GM23248 (cell line): ENCODE results near the gene L3MBTL1. TPM values are rescaled to one million over a fixed set of nuclear protein-coding genes. Genes with fewer than 3 reads are reported as not detected.
"Not testable (repeated sequence)": the region's sequence is repeated elsewhere in the genome, so short reads cannot be mapped to it uniquely, and the experiment has no call there.

Source experiments
- DNase-seq: peaks from one replicate; pipeline ENCODE4 v3.0.0-alpha.2; 2015
- H2AFZ ChIP-seq: fragments of 200-600 bp; sonication (generic); 2 replicates; pipeline ENCODE4 v1.6.1; 2016; ENCODE audit warnings: antibody characterized with exemption
- H3F3A ChIP-seq: fragments of 200-600 bp; sonication (generic); 2 replicates; pipeline ENCODE4 v1.6.1; 2016; ENCODE audit warnings: mild to moderate bottlenecking, antibody characterized with exemption, mixed run types; ENCODE audit not compliant: insufficient read depth
- H3K27ac ChIP-seq: fragments of 200-600 bp; sonication (generic); 2 replicates; pipeline ENCODE4 v1.5.1; 2016; ENCODE audit warnings: mild to moderate bottlenecking
- H3K27me3 ChIP-seq: fragments of 200-600 bp; sonication (generic); replicated peaks from 2 replicates; pipeline ENCODE4 v1.6.1; 2016; ENCODE audit warnings: mild to moderate bottlenecking; ENCODE audit not compliant: insufficient read depth
- H3K36me3 ChIP-seq: fragments of 200-600 bp; sonication (generic); 2 replicates; pipeline ENCODE4 v1.6.1; 2016; ENCODE audit warnings: low read depth, mild to moderate bottlenecking
- H3K4me1 ChIP-seq: fragments of 200-600 bp; sonication (generic); 2 replicates; pipeline ENCODE4 v1.6.1; 2016; ENCODE audit warnings: mild to moderate bottlenecking; ENCODE audit not compliant: insufficient read depth
- H3K4me2 ChIP-seq: fragments of 200-600 bp; sonication (generic); one replicate; pipeline ENCODE4 v1.6.1; 2016; ENCODE audit warnings: mild to moderate bottlenecking; ENCODE audit not compliant: unreplicated experiment
- H3K4me3 ChIP-seq: fragments of 200-600 bp; sonication (generic); 2 replicates; pipeline ENCODE4 v1.5.1; 2016; ENCODE audit warnings: mild to moderate bottlenecking
- H3K79me2 ChIP-seq: fragments of 200-600 bp; sonication (generic); 2 replicates; pipeline ENCODE4 v1.6.1; 2016; ENCODE audit warnings: mild to moderate bottlenecking; ENCODE audit not compliant: insufficient read depth
- H3K9ac ChIP-seq: fragments of 200-600 bp; sonication (generic); 2 replicates; pipeline ENCODE4 v1.6.1; 2016; ENCODE audit warnings: mild to moderate bottlenecking
- H3K9me2 ChIP-seq: fragments of 200-600 bp; sonication (generic); 2 replicates; pipeline ENCODE4 v1.6.1; 2016; ENCODE audit warnings: mixed run types, mild to moderate bottlenecking, moderate library complexity; ENCODE audit not compliant: insufficient read depth
- H3K9me3 ChIP-seq: fragments of 200-600 bp; sonication (generic); one replicate; pipeline ENCODE4 v1.6.1; 2017; ENCODE audit warnings: low read depth
- H4K20me1 ChIP-seq: fragments of 200-600 bp; sonication (generic); 2 replicates; pipeline ENCODE4 v1.6.0; 2016; ENCODE audit not compliant: insufficient read depth
- EZH2 ChIP-seq: fragments of 200-600 bp; sonication (generic); IDR thresholded peaks from 2 replicates; pipeline ENCODE4 v1.6.1; 2018; ENCODE audit warnings: antibody characterized with exemption, mild to moderate bottlenecking; ENCODE audit not compliant: insufficient read depth, poor library complexity, severe bottlenecking
- EZH2phosphoT487 ChIP-seq: fragments of 200-600 bp; sonication (generic); IDR thresholded peaks from 2 replicates; pipeline ENCODE4 v1.6.1; 2018; ENCODE audit warnings: antibody characterized with exemption, moderate library complexity, mild to moderate bottlenecking, low read depth; ENCODE audit not compliant: insufficient read depth
- WGBS, 2 experiments: methylation state at CpG; one replicate each; pipeline ENCODE4 v1.1.6; 2015 to 2017; ENCODE audit warnings: low lambda C conversion rate in 2 of 2, low coverage in 1 of 2; ENCODE audit errors: missing lambda C conversion rate in 2 of 2; 5-methylcytosine and 5-hydroxymethylcytosine counted together
- in situ Hi-C: fragments of 300-500 bp; cut with MboI; formaldehyde crosslinking; loops from 2 replicates; pipeline ENCODE4 v1.15.0; 2020
- polyA plus RNA-seq: library from polyadenylated mRNA; unstranded; fragments of >200 nt; fragmentation: Nextera tagmentation; extraction: Ambion mirVana; gene quantifications from 2 replicates; pipeline ENCODE4 v1.2.1, GENCODE V29; 2016
- small RNA-seq: library from RNA; depleted of rRNA; stranded (forward); fragments of <200 nt; gene quantifications from one replicate; pipeline ENCODE3, GENCODE V24; 2014; ENCODE audit warnings: low read depth, low replicate concordance
- total RNA-seq: library from RNA; depleted of rRNA; stranded (reverse); fragments of >200 nt; shearing (Covaris generic); gene quantifications from 2 replicates; pipeline ENCODE4 v1.2.3, GENCODE V29; 2014; rRNA removed

L3MBTL1 gene
- total and polyA plus RNA-seq, 2 experiments from 2014 or later, result 0.22 to 0.35 TPM

DNA sequence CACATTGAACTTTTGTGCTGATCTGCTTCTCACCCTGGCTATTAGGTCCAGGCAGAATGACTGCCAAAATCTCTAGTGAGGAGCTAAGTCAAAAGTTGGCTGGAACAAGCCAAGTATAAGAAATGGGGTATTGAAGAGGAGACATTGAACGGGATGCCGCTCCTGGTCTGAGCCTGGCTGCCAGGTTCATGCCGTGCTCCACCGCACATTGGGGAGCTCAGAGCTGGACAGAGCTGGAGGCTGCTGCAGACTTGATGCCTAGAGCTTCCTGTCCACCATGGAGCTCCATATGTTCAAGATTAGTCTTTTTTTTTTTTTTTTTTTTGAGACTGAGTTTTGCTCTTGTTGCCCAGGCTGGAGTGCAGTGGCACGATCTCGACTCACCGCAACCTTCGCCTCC is 79.1 kb downstream of the L3MBTL1 start:
- H3K9me2 ChIP-seq, result no peaks in the 10 kb centered on the region
- H3K79me2 ChIP-seq, result peaks cover 7% of the 10 kb centered on the region
- H2AFZ ChIP-seq, result no peak overlapping the region
- H3K4me3 ChIP-seq, result no peak overlapping the region
- 72 to 73% methylated on average over 8 of the region's 8 CpGs for WGBS, 2 experiments
- H3K9ac ChIP-seq, result no peak overlapping the region
- no peak overlapping the region for H3K4me2 ChIP-seq
- H4K20me1 ChIP-seq, result no peaks in the 10 kb centered on the region
- no peaks in the 10 kb centered on the region for H3K36me3 ChIP-seq
- peaks cover 24% of the 10 kb centered on the region for H3K4me1 ChIP-seq
- in situ Hi-C loops, result no loop called here
- H3F3A ChIP-seq, result no peaks in the 10 kb centered on the region
- H3K27me3 ChIP-seq, result no peaks in the 10 kb centered on the region
- TF ChIP-seq EZH2phosphoT487, result no peak
- no peak for TF ChIP-seq EZH2
- no peak overlapping the region for H3K27ac ChIP-seq
- DNase-seq, result no peak
- no peaks in the 10 kb centered on the region for H3K9me3 ChIP-seq

GRCh38 chr20:43588526-43588925 is 81.0 kb downstream of the L3MBTL1 start:
- in situ Hi-C loops, result not testable (repeated sequence)

GRCh38 chr20:43590036-43590391 is 82.5 kb downstream of the L3MBTL1 start:
- Histone ChIP-seq H3K9me2 (no peaks in the 10 kb centered on the region), H3K79me2 (peaks cover 28% of the 10 kb centered on the region), H3K4me1 (peaks cover 14% of the 10 kb centered on the region), H3K27ac (peak overlapping the region; percentile 78), H2AFZ (peak overlapping the region; percentile 96), H4K20me1 (no peaks in the 10 kb centered on the region), H3K9ac (peak overlapping the region; percentile 78), H3F3A (no peaks in the 10 kb centered on the region), H3K9me3 (no peaks in the 10 kb centered on the region), H3K4me2 (peak overlapping the region; percentile 80), H3K36me3 (no peaks in the 10 kb centered on the region), H3K27me3 (no peaks in the 10 kb centered on the region), H3K4me3 (peak overlapping the region; percentile 94)
- in situ Hi-C loops, result no loop called here
- WGBS, 2 experiments, result 31 to 34% methylated on average over 9 of the region's 9 CpGs
- TF ChIP-seq EZH2 (no peak), EZH2phosphoT487 (no peak)
- no peak for DNase-seq

More at GRCh38 chr20:43588526-43588925, 81.0 kb downstream of the L3MBTL1 start:
- H2AFZ ChIP-seq, H3K9me2 ChIP-seq, H3K4me2 ChIP-seq, DNase-seq, H3K9me3 ChIP-seq, H3K9ac ChIP-seq, H3K4me3 ChIP-seq, H3K27ac ChIP-seq, H4K20me1 ChIP-seq, H3F3A ChIP-seq, H3K27me3 ChIP-seq, H3K36me3 ChIP-seq: not testable (repeated sequence)
- H3K4me1 ChIP-seq, result peaks cover 28% of the 10 kb centered on the region
- 87 to 89% methylated on average over 10 of the region's 10 CpGs for WGBS, 2 experiments
- H3K79me2 ChIP-seq, result peaks cover 26% of the 10 kb centered on the region

DNA sequence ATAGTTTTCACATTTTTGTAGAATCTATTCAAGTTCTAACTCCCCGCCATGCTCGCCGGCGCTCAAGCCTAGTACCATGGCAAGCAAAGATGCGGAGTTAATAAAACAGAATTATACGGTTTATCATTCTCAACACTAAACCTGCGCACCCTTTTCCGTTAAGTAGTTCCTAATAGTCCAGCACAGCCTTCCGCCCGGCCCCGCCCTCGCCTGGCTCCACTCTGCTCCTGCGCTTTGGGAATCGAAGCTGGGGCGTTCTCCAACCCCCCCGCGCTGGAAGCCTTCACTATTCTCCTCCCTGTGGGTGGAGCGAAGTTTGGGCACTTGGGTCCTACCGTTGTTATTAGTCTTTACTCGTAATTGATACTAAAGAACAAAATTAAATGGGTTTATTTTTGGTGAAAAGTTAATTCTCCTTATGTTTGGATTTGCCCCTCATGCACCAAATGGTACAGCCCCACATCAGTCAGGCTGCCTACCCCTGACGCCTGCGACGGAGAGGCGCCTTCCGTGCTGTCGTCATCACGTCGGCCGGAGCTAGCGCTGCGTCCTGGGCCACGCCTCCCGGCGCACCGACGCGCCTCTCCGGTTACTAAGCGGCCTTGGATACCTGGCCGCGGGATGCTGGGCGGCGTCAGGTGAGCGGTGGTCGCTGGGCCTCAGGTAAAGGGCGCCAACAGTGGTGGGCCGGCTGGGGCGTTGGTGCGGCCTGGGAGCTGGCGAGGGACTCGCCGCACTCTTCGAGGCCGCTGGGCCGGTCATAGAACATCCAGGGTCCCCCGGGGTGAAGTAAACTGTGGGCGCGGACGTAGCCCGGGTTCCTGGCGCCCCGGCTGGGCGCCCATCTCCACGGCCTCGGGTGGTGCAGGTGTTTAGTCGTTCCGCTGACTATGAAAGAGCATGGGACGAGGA is 83.2 kb downstream of the L3MBTL1 start, which contains the start of gene IFT52:
IFT52 (plus strand) TSS at position 546 of the 912 bp plus-strand sequence. CDS start 3,762 bp downstream, outside the sequence.
- Histone ChIP-seq H3K9me2 (no peaks in the 10 kb centered on the region), H3K27me3 (no peaks in the 10 kb centered on the region), H3K4me1 (peaks cover 12% of the 10 kb centered on the region), H3K9ac (peak within 1 kb of the TSS; percentile 78), H3K79me2 (peaks cover 28% of the 10 kb centered on the region), H2AFZ (peak within 1 kb of the TSS; percentile 96), H3K9me3 (no peaks in the 10 kb centered on the region), H3K36me3 (no peaks in the 10 kb centered on the region), H3K27ac (peak within 1 kb of the TSS; percentile 78), H4K20me1 (no peaks in the 10 kb centered on the region), H3K4me3 (peak within 1 kb of the TSS; percentile 94), H3K4me2 (peak within 1 kb of the TSS; percentile 80), H3F3A (no peaks in the 10 kb centered on the region)
- TF ChIP-seq EZH2 (no peak), EZH2phosphoT487 (no peak)
- DNase-seq, result peak; percentile 96
- in situ Hi-C loops, result no loop called here
- 0% methylated on average over 54 to 67 of the region's 68 CpGs for WGBS, 2 experiments

Small RNA genes lying within 50 kb of the gene (small RNA-seq; reads per million reads assigned to genes)
- gene RNU6-1251P, result not detected

Other genes with a start within 250 kb of the L3MBTL1 start
- 44.0 and 44.8 TPM in 2 replicates for gene SRSF6, start 49.8 kb upstream of the L3MBTL1 start, total RNA-seq
- gene SRSF6, start 49.8 kb upstream of the L3MBTL1 start, polyA plus RNA-seq, result 87.5 and 94.7 TPM in 2 replicates
- gene SGK2, start 51.3 kb downstream of the L3MBTL1 start, total RNA-seq, result not detected in 2 replicates
- gene SGK2, start 51.3 kb downstream of the L3MBTL1 start, polyA plus RNA-seq, result not detected in 2 replicates
- 40.2 and 53.9 TPM in 2 replicates for gene IFT52, start 83.2 kb downstream of the L3MBTL1 start, total RNA-seq
- 48.5 and 51.7 TPM in 2 replicates for gene IFT52, start 83.2 kb downstream of the L3MBTL1 start, polyA plus RNA-seq
- gene MYBL2, start 159.4 kb downstream of the L3MBTL1 start, total RNA-seq, result 6.1 and 8.1 TPM in 2 replicates
- gene MYBL2, start 159.4 kb downstream of the L3MBTL1 start, polyA plus RNA-seq, result 11.7 and 12.9 TPM in 2 replicates
- not detected in 2 replicates for gene GTSF1L, start 219.3 kb downstream of the L3MBTL1 start, total RNA-seq
- not detected in 2 replicates for gene GTSF1L, start 219.3 kb downstream of the L3MBTL1 start, polyA plus RNA-seq